ENCODE results near the gene LMOD2. TPM values are rescaled to one million over a fixed set of nuclear protein-coding genes. Genes with fewer than 3 reads are reported as not detected.

Gene LMOD2
- total RNA-seq, 4 donors from 2014 or later: not detected

DNA sequence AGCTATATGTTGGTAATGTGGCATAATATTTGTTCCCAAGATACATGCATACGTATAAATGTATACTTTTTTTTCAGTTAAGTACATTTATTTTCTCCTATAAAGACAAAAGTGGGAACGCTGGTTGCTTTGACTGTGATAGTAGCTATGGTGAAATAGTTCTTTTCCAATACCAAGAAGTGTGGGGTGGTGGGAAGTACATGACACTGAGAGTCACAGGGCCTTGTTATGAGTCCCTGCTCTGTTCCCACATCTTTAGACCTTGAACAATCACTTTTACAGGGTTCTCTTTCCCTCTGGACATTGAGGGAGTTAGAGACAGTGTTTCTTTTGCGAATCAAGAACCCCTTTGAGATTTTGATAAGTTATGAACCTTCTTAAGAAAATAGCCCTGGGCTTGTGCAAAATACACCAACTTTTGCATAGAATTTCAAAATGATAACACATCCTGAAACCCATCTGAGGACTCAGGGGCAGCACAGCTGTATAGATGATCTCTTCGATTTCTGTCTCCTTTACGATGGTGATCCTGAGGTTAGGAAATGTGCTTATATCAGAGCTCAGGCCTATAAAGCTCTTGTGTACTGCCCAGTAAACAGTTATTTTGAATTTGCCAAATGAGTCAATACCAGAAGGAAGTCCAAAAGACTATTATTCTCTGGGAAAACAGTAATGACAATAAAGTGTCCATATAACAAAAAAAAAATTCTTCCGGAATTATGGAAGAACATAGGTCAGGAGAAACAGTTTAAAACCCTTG is 1.1 kb downstream of the LMOD2 start:
- no peak for DNase-seq (ENCODE audit: low spot score in 2 of 2)
- H3K9me3 ChIP-seq: no peaks in the 10 kb centered on the region
- WGBS: 86% methylated on average over 6 of the region's 6 CpGs
- no peak overlapping the region for H3K27ac ChIP-seq
- H3K36me3 ChIP-seq: no peaks in the 10 kb centered on the region
- TF ChIP-seq EP300 (IDR thresholded peaks at IDR 0.05) (no peak), CTCF (IDR thresholded peaks at IDR 0.05) (no peak), POLR2A (IDR thresholded peaks at IDR 0.05) (no peak), POLR2AphosphoS5 (IDR thresholded peaks at IDR 0.05) (no peak)
- H3K27me3 ChIP-seq: no peaks in the 10 kb centered on the region
- H3K4me3 ChIP-seq: no peak overlapping the region
- no peaks in the 10 kb centered on the region for H3K4me1 ChIP-seq

DNA sequence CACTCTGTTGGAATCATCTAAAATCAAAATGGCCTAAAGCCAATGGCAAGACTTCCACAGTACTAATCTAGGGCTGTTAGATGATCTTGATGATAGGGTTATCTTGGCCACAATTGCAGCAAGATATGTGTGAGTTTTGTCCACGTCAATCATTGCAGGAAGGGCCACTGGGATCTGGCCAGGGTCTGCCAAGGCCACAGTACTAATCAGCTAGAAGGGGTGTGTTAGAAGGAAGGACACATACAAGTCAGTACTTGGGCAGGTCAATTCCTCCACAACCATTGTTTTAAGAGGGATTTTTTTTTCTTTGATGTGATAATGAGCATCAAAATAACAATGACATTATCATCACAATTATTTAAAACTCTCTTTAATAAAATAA is 1.6 kb downstream of the LMOD2 start:
- DNase-seq (ENCODE audit: low spot score in 2 of 2): no peak
- Histone ChIP-seq H3K4me1 (no peaks in the 10 kb centered on the region), H3K27ac (no peak overlapping the region), H3K9me3 (no peaks in the 10 kb centered on the region), H3K4me3 (no peak overlapping the region), H3K27me3 (no peaks in the 10 kb centered on the region), H3K36me3 (no peaks in the 10 kb centered on the region)
- no peak for TF ChIP-seq EP300 (IDR thresholded peaks at IDR 0.05)
- no peak for TF ChIP-seq POLR2A (IDR thresholded peaks at IDR 0.05)
- TF ChIP-seq POLR2AphosphoS5 (IDR thresholded peaks at IDR 0.05): no peak
- TF ChIP-seq CTCF (IDR thresholded peaks at IDR 0.05): no peak
- WGBS: 88% methylated on average over 1 of the region's 1 CpG

DNA sequence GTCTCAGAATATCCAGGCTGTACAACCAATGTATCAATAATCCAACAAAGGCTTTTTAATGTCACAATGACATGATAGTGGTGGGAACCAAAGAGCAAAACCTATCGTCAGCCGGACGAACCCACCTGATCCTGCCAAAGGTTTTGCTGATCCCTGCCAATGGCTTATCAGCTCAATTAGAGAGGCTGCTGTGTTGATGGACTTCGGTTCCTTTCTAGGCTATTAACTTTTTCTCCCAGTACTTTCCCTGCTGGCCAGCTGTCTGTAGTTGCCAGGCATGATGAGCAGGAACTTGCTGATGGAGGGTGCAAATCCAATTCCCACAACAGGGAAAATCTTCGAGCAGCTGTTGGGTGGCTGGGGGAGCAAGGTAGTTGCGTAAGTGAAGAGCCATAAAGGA is 2.4 kb downstream of the LMOD2 start:
- no peaks in the 10 kb centered on the region for H3K4me1 ChIP-seq
- TF ChIP-seq CTCF (IDR thresholded peaks at IDR 0.05) (no peak), POLR2A (IDR thresholded peaks at IDR 0.05) (no peak), POLR2AphosphoS5 (IDR thresholded peaks at IDR 0.05) (no peak), EP300 (IDR thresholded peaks at IDR 0.05) (no peak)
- no peaks in the 10 kb centered on the region for H3K9me3 ChIP-seq
- no peaks in the 10 kb centered on the region for H3K36me3 ChIP-seq
- no peak for DNase-seq (ENCODE audit: low spot score in 2 of 2)
- 93% methylated on average over 6 of the region's 6 CpGs for WGBS
- H3K4me3 ChIP-seq: no peak overlapping the region
- H3K27ac ChIP-seq: no peak overlapping the region
- no peaks in the 10 kb centered on the region for H3K27me3 ChIP-seq

DNA sequence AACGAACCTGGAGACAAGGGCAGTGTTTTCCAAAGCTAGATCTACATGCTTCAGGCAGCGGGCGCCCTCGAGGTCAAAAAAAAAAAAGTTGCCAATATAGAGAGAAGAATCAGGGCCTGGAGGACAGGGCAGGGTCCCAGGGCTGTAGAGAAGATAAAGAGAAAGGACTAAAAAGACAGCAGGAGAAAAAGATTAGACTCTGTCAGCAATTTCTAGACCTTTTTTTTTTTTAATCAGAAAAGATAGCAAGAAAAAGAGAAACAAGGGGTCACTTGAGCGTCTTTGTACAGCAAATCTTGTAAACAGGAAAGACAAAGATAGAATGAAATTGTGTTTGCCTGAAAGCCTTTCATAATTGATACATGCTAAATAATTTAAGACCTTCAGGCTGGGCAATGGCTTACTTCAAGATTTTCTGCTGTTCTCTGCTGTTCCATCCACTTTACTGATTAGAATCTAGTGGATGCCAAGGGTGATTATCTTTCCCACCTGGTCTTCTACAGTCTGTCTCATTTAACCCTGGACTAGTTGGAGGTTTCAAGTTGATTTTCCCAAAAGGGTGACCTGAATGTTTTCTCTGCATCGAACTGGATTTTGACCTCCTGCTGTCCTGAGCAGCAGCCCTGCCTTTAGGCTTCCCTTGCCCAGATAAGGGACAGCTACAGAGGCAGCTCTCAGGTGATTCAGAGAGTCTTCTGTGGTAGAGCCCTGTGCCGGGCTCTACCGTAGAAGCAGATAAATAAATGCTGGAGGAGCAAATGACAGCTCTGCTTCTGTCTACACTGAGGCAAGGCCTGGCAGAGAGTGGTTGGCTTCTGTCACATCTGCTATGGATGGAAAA is 5.1 kb downstream of the LMOD2 start:
- WGBS: 75% methylated on average over 8 of the region's 8 CpGs
- TF ChIP-seq CTCF (IDR thresholded peaks at IDR 0.05) (no peak), POLR2AphosphoS5 (IDR thresholded peaks at IDR 0.05) (no peak), POLR2A (IDR thresholded peaks at IDR 0.05) (no peak), EP300 (IDR thresholded peaks at IDR 0.05) (no peak)

GRCh38 chr7:123661765-123662164 is 6.1 kb downstream of the LMOD2 start:
- Histone ChIP-seq H3K4me1 (no peaks in the 10 kb centered on the region), H3K27me3 (no peaks in the 10 kb centered on the region), H3K4me3 (no peak overlapping the region), H3K27ac (no peak overlapping the region), H3K9me3 (no peaks in the 10 kb centered on the region), H3K36me3 (no peaks in the 10 kb centered on the region)
- 68% methylated on average over 1 of the region's 1 CpG for WGBS
- DNase-seq (ENCODE audit: low spot score in 2 of 2): no peak
- TF ChIP-seq POLR2AphosphoS5 (IDR thresholded peaks at IDR 0.05) (no peak), POLR2A (IDR thresholded peaks at IDR 0.05) (no peak), EP300 (IDR thresholded peaks at IDR 0.05) (no peak), CTCF (IDR thresholded peaks at IDR 0.05) (no peak)

More for the DNA sequence above, 5.1 kb downstream of the LMOD2 start:
- no peaks in the 10 kb centered on the region for H3K36me3 ChIP-seq
- H3K27ac ChIP-seq: no peak overlapping the region
- H3K4me1 ChIP-seq: no peaks in the 10 kb centered on the region
- no peaks in the 10 kb centered on the region for H3K27me3 ChIP-seq
- no peak for DNase-seq (ENCODE audit: low spot score in 2 of 2)
- no peaks in the 10 kb centered on the region for H3K9me3 ChIP-seq
- no peak overlapping the region for H3K4me3 ChIP-seq
